Osteocyte (in vitro differentiated cells): ENCODE measurements around the gene PACSIN2. TPM values are rescaled to one million over a fixed set of nuclear protein-coding genes. Genes with fewer than 3 reads are reported as not detected.

Experiments used
- DNase-seq: peaks from one replicate; pipeline ENCODE4 v3.0.0; 2021; ENCODE audit warnings: mixed read lengths; ENCODE audit not compliant: unreplicated experiment; ENCODE audit errors: extremely low spot score
- H3K27ac Mint-ChIP-seq: one replicate; pipeline ENCODE4 v1.8.0; 2021; ENCODE audit warnings: mild to moderate bottlenecking, mixed read lengths; ENCODE audit not compliant: unreplicated experiment
- H3K27me3 Mint-ChIP-seq: one replicate; pipeline ENCODE4 v1.8.0; 2021; ENCODE audit warnings: mixed read lengths; ENCODE audit not compliant: unreplicated experiment
- H3K36me3 Mint-ChIP-seq: one replicate; pipeline ENCODE4 v1.8.0; 2021; ENCODE audit warnings: mixed read lengths; ENCODE audit not compliant: unreplicated experiment
- H3K4me1 Mint-ChIP-seq: one replicate; pipeline ENCODE4 v1.8.0; 2021; ENCODE audit warnings: mixed read lengths; ENCODE audit not compliant: unreplicated experiment
- H3K4me3 Mint-ChIP-seq: one replicate; pipeline ENCODE4 v1.8.0; 2021; ENCODE audit warnings: mild to moderate bottlenecking, moderate library complexity, mixed read lengths; ENCODE audit not compliant: unreplicated experiment
- H3K9me3 Mint-ChIP-seq: one replicate; pipeline ENCODE4 v1.8.0; 2021; ENCODE audit warnings: mixed read lengths; ENCODE audit not compliant: unreplicated experiment
- total RNA-seq: library from RNA; stranded (reverse); gene quantifications from 2 replicates; pipeline ENCODE4 v1.2.1, GENCODE V29; 2021
- TF ChIP-seq, protein P1 (sequence below): fragments of 200-600 bp; sonication (generic); IDR thresholded peaks from 2 replicates; pipeline ENCODE4 v1.5.0; 2021; ENCODE audit warnings: antibody characterized with exemption, mild to moderate bottlenecking, moderate library complexity

The PACSIN2 gene
- total RNA-seq, 1 donor from 2014 or later: 51.7 TPM

DNA sequence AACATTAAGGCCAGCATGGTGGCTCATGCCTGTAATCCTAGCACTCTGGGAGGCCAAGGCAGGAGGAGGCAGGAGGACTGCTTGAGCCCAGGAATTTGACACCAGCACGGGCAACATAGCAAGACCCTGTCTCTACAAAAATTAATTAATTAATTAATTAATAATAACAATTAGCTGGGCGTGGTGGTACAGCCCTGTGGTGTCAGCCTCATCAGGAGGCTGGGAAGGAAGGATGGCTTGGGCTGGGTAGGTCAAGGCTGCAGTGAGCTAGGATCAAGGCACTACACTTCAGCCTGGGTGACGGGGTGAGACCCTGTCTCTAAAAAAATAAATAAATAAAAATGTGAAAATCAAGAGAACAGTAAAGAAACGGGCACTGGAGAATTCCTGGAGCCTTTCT is 159.2 kb downstream of the PACSIN2 start:
- peaks cover 33% of the 10 kb centered on the region for H3K4me1 Mint-ChIP-seq
- no peaks in the 10 kb centered on the region for H3K9me3 Mint-ChIP-seq
- TF ChIP-seq, protein P1, sequence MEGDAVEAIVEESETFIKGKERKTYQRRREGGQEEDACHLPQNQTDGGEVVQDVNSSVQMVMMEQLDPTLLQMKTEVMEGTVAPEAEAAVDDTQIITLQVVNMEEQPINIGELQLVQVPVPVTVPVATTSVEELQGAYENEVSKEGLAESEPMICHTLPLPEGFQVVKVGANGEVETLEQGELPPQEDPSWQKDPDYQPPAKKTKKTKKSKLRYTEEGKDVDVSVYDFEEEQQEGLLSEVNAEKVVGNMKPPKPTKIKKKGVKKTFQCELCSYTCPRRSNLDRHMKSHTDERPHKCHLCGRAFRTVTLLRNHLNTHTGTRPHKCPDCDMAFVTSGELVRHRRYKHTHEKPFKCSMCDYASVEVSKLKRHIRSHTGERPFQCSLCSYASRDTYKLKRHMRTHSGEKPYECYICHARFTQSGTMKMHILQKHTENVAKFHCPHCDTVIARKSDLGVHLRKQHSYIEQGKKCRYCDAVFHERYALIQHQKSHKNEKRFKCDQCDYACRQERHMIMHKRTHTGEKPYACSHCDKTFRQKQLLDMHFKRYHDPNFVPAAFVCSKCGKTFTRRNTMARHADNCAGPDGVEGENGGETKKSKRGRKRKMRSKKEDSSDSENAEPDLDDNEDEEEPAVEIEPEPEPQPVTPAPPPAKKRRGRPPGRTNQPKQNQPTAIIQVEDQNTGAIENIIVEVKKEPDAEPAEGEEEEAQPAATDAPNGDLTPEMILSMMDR: no peak
- peak overlapping the region; percentile 90 for H3K4me3 Mint-ChIP-seq
- H3K36me3 Mint-ChIP-seq: no peaks in the 10 kb centered on the region
- DNase-seq: no peak
- peak overlapping the region; percentile 95 for H3K27ac Mint-ChIP-seq
- H3K27me3 Mint-ChIP-seq: no peaks in the 10 kb centered on the region

DNA sequence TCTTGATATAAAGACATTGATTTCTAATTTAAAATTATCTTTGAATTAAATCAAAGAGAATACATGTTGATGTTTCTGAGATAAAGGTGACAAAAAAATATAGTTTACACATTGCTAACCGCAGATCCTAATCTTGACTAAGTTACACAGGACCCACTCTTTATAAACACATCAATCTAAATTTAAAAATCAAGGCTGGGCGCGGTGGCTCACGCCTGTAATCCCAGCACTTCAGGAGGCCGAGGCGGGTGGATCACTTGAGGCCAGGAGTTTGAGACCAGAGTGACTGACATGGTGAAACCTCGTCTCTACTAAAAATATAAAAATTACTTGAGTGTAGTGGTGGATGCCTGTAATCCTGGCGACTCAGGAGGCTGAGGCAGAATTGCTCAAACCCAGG is 159.7 kb downstream of the PACSIN2 start:
- no peak for DNase-seq
- TF ChIP-seq, protein P1: no peak
- Mint-ChIP-seq H3K4me1 (peaks cover 29% of the 10 kb centered on the region), H3K36me3 (no peaks in the 10 kb centered on the region), H3K27ac (peak overlapping the region; percentile 59), H3K27me3 (no peaks in the 10 kb centered on the region), H3K4me3 (peak overlapping the region; percentile 52), H3K9me3 (no peaks in the 10 kb centered on the region)

DNA sequence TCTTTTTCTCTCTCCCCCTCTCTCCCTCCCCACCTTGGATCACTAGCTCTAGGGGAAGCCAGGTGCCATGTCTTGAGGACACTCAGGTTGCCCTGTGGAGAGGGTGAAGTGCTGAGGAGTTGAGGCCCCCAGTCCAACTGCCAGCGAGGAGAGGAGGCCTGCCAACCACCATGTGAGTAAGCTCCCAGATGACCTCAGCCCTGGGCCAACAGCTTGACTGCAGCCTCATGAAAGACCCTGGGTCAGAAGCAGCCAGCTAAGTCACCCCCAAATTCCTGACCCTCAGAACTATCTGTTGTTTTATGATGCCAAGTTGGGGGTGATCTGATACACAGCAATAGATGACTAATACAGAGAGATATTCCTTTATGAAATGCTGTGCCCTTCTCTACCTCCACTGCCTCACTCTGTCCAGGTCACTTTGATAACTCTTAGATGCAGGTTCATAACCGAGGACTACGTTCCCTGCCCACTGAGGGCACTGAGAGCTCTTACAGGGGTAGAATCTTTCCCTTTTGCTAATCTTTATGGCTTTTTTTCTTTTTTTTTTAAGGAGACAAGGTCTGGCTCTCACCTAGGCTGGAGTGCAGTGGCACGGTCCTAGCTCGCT is 165.9 kb downstream of the PACSIN2 start:
- TF ChIP-seq, protein P1: no peak
- Mint-ChIP-seq H3K9me3 (no peaks in the 10 kb centered on the region), H3K4me1 (peaks cover 21% of the 10 kb centered on the region), H3K27me3 (no peaks in the 10 kb centered on the region), H3K4me3 (no peak overlapping the region), H3K27ac (peak overlapping the region; percentile 57), H3K36me3 (peaks cover 26% of the 10 kb centered on the region)
- no peak for DNase-seq

GRCh38 chr22:42847110-42847509 is 167.8 kb downstream of the PACSIN2 start:
- Mint-ChIP-seq H3K27ac (no peak overlapping the region), H3K9me3 (no peaks in the 10 kb centered on the region), H3K4me3 (no peak overlapping the region), H3K27me3 (no peaks in the 10 kb centered on the region), H3K36me3 (peaks cover 40% of the 10 kb centered on the region), H3K4me1 (peaks cover 32% of the 10 kb centered on the region)
- DNase-seq: no peak
- TF ChIP-seq, protein P1: no peak

- H3K27me3 Mint-ChIP-seq: no peaks in the 10 kb centered on the region
- peak overlapping the region; percentile 53 for H3K27ac Mint-ChIP-seq
- TF ChIP-seq, protein P1: no peak
- peaks cover 40% of the 10 kb centered on the region for H3K4me1 Mint-ChIP-seq
- no peak for DNase-seq
- no peaks in the 10 kb centered on the region for H3K9me3 Mint-ChIP-seq
- H3K4me3 Mint-ChIP-seq: no peak overlapping the region
- H3K36me3 Mint-ChIP-seq: peaks cover 53% of the 10 kb centered on the region
Measured at GRCh38 chr22:42844756-42845155, 170.2 kb downstream of the PACSIN2 start.
